Lung (tissue), 12 donors: ENCODE measurements around the gene DESI1. TPM values are rescaled to one million over a fixed set of nuclear protein-coding genes. Genes with fewer than 3 reads are reported as not detected.

Experiments used
- ATAC-seq: fragments of 200-7000 bp; cut with Tn5 transposase; one replicate; pipeline ENCODE4 v1.9.1; 2020; ENCODE audit warnings: moderate number of reproducible peaks; ENCODE audit not compliant: insufficient read depth, low FRiP score
- DNase-seq, 3 donors: peaks; one replicate each; pipeline ENCODE4 v3.0.0-alpha.2; 2013 to 2017
- H3K27ac ChIP-seq, 2 donors: one replicate each; pipeline ENCODE4 v1.5.1; 2013; ENCODE audit warnings: mild to moderate bottlenecking in 2 of 2, moderate library complexity in 2 of 2, control low read depth in 1 of 2, inconsistent platforms in 1 of 2, low read depth in 1 of 2, low read length in 1 of 2
- H3K27me3 ChIP-seq, 3 donors: one replicate each; pipeline ENCODE4 v1.5.1; 2013; ENCODE audit warnings: low read length in 2 of 3; ENCODE audit not compliant: control insufficient read depth in 3 of 3, insufficient read depth in 3 of 3
- H3K36me3 ChIP-seq, 4 donors: one replicate each; pipeline ENCODE4 v1.5.1; 2013; ENCODE audit warnings: low read length in 4 of 4, mild to moderate bottlenecking in 1 of 4, moderate library complexity in 1 of 4; ENCODE audit not compliant: control insufficient read depth in 4 of 4, insufficient read depth in 4 of 4
- H3K4me1 ChIP-seq, 5 donors: one replicate each; pipeline ENCODE4 v1.5.1; 2013; ENCODE audit warnings: low read length in 5 of 5, mild to moderate bottlenecking in 2 of 5, moderate library complexity in 1 of 5; ENCODE audit not compliant: control insufficient read depth in 5 of 5, insufficient read depth in 5 of 5
- H3K4me3 ChIP-seq: one replicate; pipeline ENCODE4 v1.5.1; 2013; ENCODE audit warnings: mild to moderate bottlenecking, control low read depth, moderate library complexity
- H3K9ac ChIP-seq, 2 donors: one replicate each; pipeline ENCODE4 v1.5.1; 2013; ENCODE audit warnings: low read length in 2 of 2, control low read depth in 1 of 2; ENCODE audit not compliant: insufficient read depth in 1 of 2
- H3K9me3 ChIP-seq, 4 donors: one replicate each; pipeline ENCODE4 v1.5.1; 2013; ENCODE audit warnings: low read length in 3 of 4, mild to moderate bottlenecking in 1 of 4, moderate library complexity in 1 of 4; ENCODE audit not compliant: control insufficient read depth in 4 of 4, insufficient read depth in 3 of 4
- WGBS, 2 donors: extraction: QIAGEN DNeasy Blood & Tissue Kit; methylation state at CpG; one replicate each; pipeline ENCODE4 v1.1.7; 2013; 5-methylcytosine and 5-hydroxymethylcytosine counted together
- polyA plus RNA-seq, 2 donors: library from polyadenylated mRNA; stranded (reverse); fragments of 200-250 nt; gene quantifications; one replicate each; pipeline ENCODE4 v1.2.1, GENCODE V29; 2013
- total RNA-seq, 2 donors: library from RNA; depleted of rRNA in 1 of 2; stranded (reverse); fragments of >200 nt in 1 of 2; gene quantifications; one replicate each; pipeline ENCODE4 v1.2.1, GENCODE V29; 2014 to 2021
- TF ChIP-seq, protein P1 (sequence below): IDR thresholded peaks from 2 replicates; pipeline ENCODE4 v1.5.1; 2012; ENCODE audit warnings: mild to moderate bottlenecking; ENCODE audit errors: control extremely low read depth, extremely low read depth
- donor health status: control.
- donor health status: control.
- donor health status: Bipolar disorder and iron deficiency.
- donor health status: healthy.
- donor health status: DM: yes; HTN: yes; CAD: no.

The DESI1 gene
- total and polyA plus RNA-seq, 4 donors = 13.6 to 42.7 (median 30.6) TPM

DNA sequence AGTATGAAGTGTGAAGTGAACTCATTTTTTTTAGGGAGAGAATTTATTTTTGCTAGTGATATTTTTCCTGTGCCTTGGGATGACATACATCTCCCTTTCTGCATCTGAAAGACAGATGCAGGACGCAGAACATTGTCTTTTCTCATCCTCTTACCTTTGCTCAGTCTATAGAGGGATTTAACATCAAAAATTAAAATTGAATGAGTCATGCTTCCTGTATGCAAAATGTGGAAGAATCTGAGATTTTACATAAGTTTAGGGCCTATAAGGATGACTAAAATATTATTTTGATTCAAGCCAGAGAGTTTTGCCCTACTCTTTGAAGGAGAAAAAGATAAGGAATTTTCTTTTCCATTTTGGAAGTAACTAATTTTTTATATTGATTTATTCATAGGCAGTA is 27.6 kb upstream of the DESI1 start:
- DNase-seq (no peak), ATAC-seq (no peak)
- peaks cover 34 to 47% (median 40%) of the 10 kb centered on the region in 4 donors for H3K36me3 ChIP-seq
- no peaks in the 10 kb centered on the region for H3K4me1 ChIP-seq
- WGBS, 2 donors = 93 to 94% methylated on average over 1 of the region's 1 CpG
- H3K9ac ChIP-seq = no peak overlapping the region
- no peaks in the 10 kb centered on the region for H3K9me3 ChIP-seq
- TF ChIP-seq, protein P1, sequence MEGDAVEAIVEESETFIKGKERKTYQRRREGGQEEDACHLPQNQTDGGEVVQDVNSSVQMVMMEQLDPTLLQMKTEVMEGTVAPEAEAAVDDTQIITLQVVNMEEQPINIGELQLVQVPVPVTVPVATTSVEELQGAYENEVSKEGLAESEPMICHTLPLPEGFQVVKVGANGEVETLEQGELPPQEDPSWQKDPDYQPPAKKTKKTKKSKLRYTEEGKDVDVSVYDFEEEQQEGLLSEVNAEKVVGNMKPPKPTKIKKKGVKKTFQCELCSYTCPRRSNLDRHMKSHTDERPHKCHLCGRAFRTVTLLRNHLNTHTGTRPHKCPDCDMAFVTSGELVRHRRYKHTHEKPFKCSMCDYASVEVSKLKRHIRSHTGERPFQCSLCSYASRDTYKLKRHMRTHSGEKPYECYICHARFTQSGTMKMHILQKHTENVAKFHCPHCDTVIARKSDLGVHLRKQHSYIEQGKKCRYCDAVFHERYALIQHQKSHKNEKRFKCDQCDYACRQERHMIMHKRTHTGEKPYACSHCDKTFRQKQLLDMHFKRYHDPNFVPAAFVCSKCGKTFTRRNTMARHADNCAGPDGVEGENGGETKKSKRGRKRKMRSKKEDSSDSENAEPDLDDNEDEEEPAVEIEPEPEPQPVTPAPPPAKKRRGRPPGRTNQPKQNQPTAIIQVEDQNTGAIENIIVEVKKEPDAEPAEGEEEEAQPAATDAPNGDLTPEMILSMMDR = no peak
- no peaks in the 10 kb centered on the region for H3K27me3 ChIP-seq
- H3K27ac ChIP-seq = no peak overlapping the region
- H3K4me3 ChIP-seq = no peak overlapping the region

GRCh38 chr22:41647771-41648170 is 26.9 kb upstream of the DESI1 start:
- Histone ChIP-seq H3K9me3 (no peaks in the 10 kb centered on the region), H3K27me3 (no peaks in the 10 kb centered on the region), H3K36me3 (peaks cover 32 to 44% (median 37%) of the 10 kb centered on the region in 4 donors), H3K9ac (no peak overlapping the region), H3K4me3 (no peak overlapping the region), H3K4me1 (no peaks in the 10 kb centered on the region), H3K27ac (no peak overlapping the region)
- DNase-seq (no peak), ATAC-seq (no peak)
- WGBS, 2 donors = 87 to 100% methylated on average over 2 to 3 of the region's 3 CpGs
- TF ChIP-seq, protein P1 = no peak

- no peaks in the 10 kb centered on the region for H3K27me3 ChIP-seq
- no peak for DNase-seq
- peaks cover 31 to 50% (median 37%) of the 10 kb centered on the region in 4 donors for H3K36me3 ChIP-seq
- no peak for ATAC-seq
- 95 to 98% methylated on average over 6 of the region's 6 CpGs for WGBS, 2 donors
- TF ChIP-seq, protein P1 = no peak
- H3K4me3 ChIP-seq = no peak overlapping the region
- no peak overlapping the region for H3K9ac ChIP-seq
- H3K4me1 ChIP-seq = peaks cover 0 to 1% (median 0%) of the 10 kb centered on the region in 5 donors
- H3K27ac ChIP-seq = no peak overlapping the region
- H3K9me3 ChIP-seq = no peaks in the 10 kb centered on the region
These were observed 21.7 kb upstream of the DESI1 start for GRCh38 chr22:41642331-41643110.
